ENCODE data around the gene ZNF672.

- TF ChIP-seq CTCF (conservative IDR thresholded peaks at IDR 0.05; ENCODE audit: low read length) (peak; percentile 23; the same call in 1 of the 2 replicates), EZH2phosphoT487 (IDR thresholded peaks at IDR 0.05; ENCODE audit: borderline replicate concordance) (no peak)
Measured at GRCh38 chr1:248834343-248834940, 3.6 kb upstream of the ZNF672 start.
